GM19397 (cell line): Measurements from ENCODE around the gene NKAPD1.
"Not testable (repeated sequence)": the region's sequence is repeated elsewhere in the genome, so short reads cannot be mapped to it uniquely, and the experiment has no call there.

Experiments
- ATAC-seq: cut with Tn5 transposase; IDR thresholded peaks from one replicate; pipeline ENCODE4 v1.9.1; 2021; ENCODE audit warnings: mild to moderate bottlenecking, moderate library complexity; ENCODE audit not compliant: unreplicated experiment

Gene NKAPD1

GRCh38 chr11:112073941-112074811, at the start of gene NKAPD1, which contains the start of gene PIH1D2:
NKAPD1 (plus strand) TSS chr11:112074299; CDS start chr11:112075575, 1,276 bp downstream.
PIH1D2 (minus strand) TSS chr11:112074017; CDS start chr11:112073174, 843 bp downstream.
- ATAC-seq: peak; percentile 85

GRCh38 chr11:112024773-112025678, 49.1 kb upstream of the NKAPD1 start, which contains the start of gene DLAT:
DLAT (plus strand) TSS chr11:112025408; CDS start chr11:112025473, 65 bp downstream.
- ATAC-seq: peak; percentile 75

GRCh38 chr11:112025707-112026106, 48.4 kb upstream of the NKAPD1 start:
- no peak for ATAC-seq

- ATAC-seq: not testable (repeated sequence)
Measured at GRCh38 chr11:112026784-112027410, 47.2 kb upstream of the NKAPD1 start.

GRCh38 chr11:112029460-112029859, 44.6 kb upstream of the NKAPD1 start:
- no peak for ATAC-seq

- ATAC-seq: no peak
Measured at GRCh38 chr11:112033902-112034301, 40.2 kb upstream of the NKAPD1 start.

- no peak for ATAC-seq
Measured at GRCh38 chr11:112037527-112037926, 36.6 kb upstream of the NKAPD1 start.

- no peak for ATAC-seq
Measured at GRCh38 chr11:112042161-112042960, 31.7 kb upstream of the NKAPD1 start.

- ATAC-seq: no peak
Measured at GRCh38 chr11:112042961-112043304, 31.2 kb upstream of the NKAPD1 start.

GRCh38 chr11:112044961-112045360, 29.1 kb upstream of the NKAPD1 start:
- ATAC-seq: no peak

- ATAC-seq: not testable (repeated sequence)
Measured at GRCh38 chr11:112046647-112047046, 27.5 kb upstream of the NKAPD1 start.

- ATAC-seq: not testable (repeated sequence)
Measured at GRCh38 chr11:112048256-112048655, 25.8 kb upstream of the NKAPD1 start.

- ATAC-seq: no peak
Measured at GRCh38 chr11:112049777-112050176, 24.3 kb upstream of the NKAPD1 start.

GRCh38 chr11:112050721-112051120, 23.4 kb upstream of the NKAPD1 start:
- ATAC-seq: peak; percentile 66

GRCh38 chr11:112051768-112052167, 22.3 kb upstream of the NKAPD1 start:
- no peak for ATAC-seq

GRCh38 chr11:112057170-112057569, 16.9 kb upstream of the NKAPD1 start:
- no peak for ATAC-seq

GRCh38 chr11:112058103-112058502, 16.0 kb upstream of the NKAPD1 start:
- no peak for ATAC-seq

GRCh38 chr11:112062923-112063322, 11.2 kb upstream of the NKAPD1 start:
- ATAC-seq: no peak

GRCh38 chr11:112082729-112083128, 8.6 kb downstream of the NKAPD1 start:
- ATAC-seq: no peak

- peak; percentile 27 for ATAC-seq
Measured at GRCh38 chr11:112085822-112086421, 11.8 kb downstream of the NKAPD1 start.
